Activated CD4-positive, alpha-beta T cell treated with anti-CD3 and anti-CD28 coated beads, Interleukin-2, Interleukin-4, amounts not matched to agents 100 ng/mL and 50 ng/mL, durations not matched to agents 16 hours and 8 hours (primary cell): Measurements from ENCODE around the gene PLD6.
"Not testable (repeated sequence)": the region's sequence is repeated elsewhere in the genome, so short reads cannot be mapped to it uniquely, and the experiment has no call there.

Experiments used
- DNase-seq: peaks from one replicate; pipeline ENCODE4 v3.0.0-alpha.2; 2020; ENCODE audit warnings: low spot score

Gene PLD6

GRCh38 chr17:17173921-17174320 is 32.2 kb downstream of the PLD6 start:
- no peak for DNase-seq

GRCh38 chr17:17172990-17173389 is 33.1 kb downstream of the PLD6 start:
- no peak for DNase-seq

- no peak for DNase-seq
Observed at GRCh38 chr17:17172001-17172939, 33.9 kb downstream of the PLD6 start.

- DNase-seq, result no peak
Observed at GRCh38 chr17:17171186-17171585, 34.9 kb downstream of the PLD6 start.

- no peak for DNase-seq
Observed at GRCh38 chr17:17170346-17170985, 35.7 kb downstream of the PLD6 start.

- DNase-seq, result no peak
Observed at GRCh38 chr17:17169396-17169795, 36.7 kb downstream of the PLD6 start.

- DNase-seq, result no peak
Observed at GRCh38 chr17:17168401-17168800, 37.7 kb downstream of the PLD6 start.

- no peak for DNase-seq
Observed at GRCh38 chr17:17167986-17168385, 38.1 kb downstream of the PLD6 start.

- DNase-seq, result no peak
Observed at GRCh38 chr17:17167356-17167755, 38.8 kb downstream of the PLD6 start.

- DNase-seq, result no peak
Observed at GRCh38 chr17:17166446-17166845, 39.7 kb downstream of the PLD6 start.

GRCh38 chr17:17165666-17166308 is 40.3 kb downstream of the PLD6 start:
- no peak for DNase-seq

GRCh38 chr17:17164676-17165075 is 41.5 kb downstream of the PLD6 start:
- DNase-seq, result no peak

GRCh38 chr17:17164156-17164555 is 42.0 kb downstream of the PLD6 start:
- no peak for DNase-seq

GRCh38 chr17:17161759-17162158 is 44.4 kb downstream of the PLD6 start:
- DNase-seq, result no peak

- no peak for DNase-seq
Observed at GRCh38 chr17:17161121-17161520, 45.0 kb downstream of the PLD6 start.

GRCh38 chr17:17159571-17159970 is 46.6 kb downstream of the PLD6 start:
- no peak for DNase-seq

- not testable (repeated sequence) for DNase-seq
Observed at GRCh38 chr17:17158506-17158905, 47.6 kb downstream of the PLD6 start.

- no peak for DNase-seq
Observed at GRCh38 chr17:17157041-17157440, 49.1 kb downstream of the PLD6 start.

GRCh38 chr17:17156511-17156910 is 49.6 kb downstream of the PLD6 start:
- DNase-seq, result no peak

GRCh38 chr17:17156107-17156506 is 50.0 kb downstream of the PLD6 start:
- no peak for DNase-seq

- no peak for DNase-seq
Observed at GRCh38 chr17:17155568-17155967, 50.6 kb downstream of the PLD6 start.

- no peak for DNase-seq
Observed at GRCh38 chr17:17154981-17155380, 51.2 kb downstream of the PLD6 start.

GRCh38 chr17:17154556-17154955 is 51.6 kb downstream of the PLD6 start:
- DNase-seq, result no peak
